Measurements from ENCODE around the gene ADPRHL1.

Gene ADPRHL1

GRCh38 chr13:113367771-113368170 lies 85.5 kb downstream of the ADPRHL1 start:
- in situ Hi-C loops (cut with HindIII; ENCODE audit: low sequenced_read_pairs), result no loop called here

GRCh38 chr13:113367020-113367560 lies 86.2 kb downstream of the ADPRHL1 start:
- in situ Hi-C loops (cut with HindIII; ENCODE audit: low sequenced_read_pairs), result no loop called here
- no peak overlapping the region for H3K4me3 ChIP-seq (ENCODE audit: low read depth, low read length)
- no peak for DNase-seq (ENCODE audit: low read depth)
- no peak for TF ChIP-seq CTCF (IDR thresholded peaks at IDR 0.05; ENCODE audit: low read depth, low read length, missing control alignments)

More at GRCh38 chr13:113367771-113368170, 85.5 kb downstream of the ADPRHL1 start:
- DNase-seq (ENCODE audit: low read depth), result no peak
- no peak for TF ChIP-seq CTCF (IDR thresholded peaks at IDR 0.05; ENCODE audit: low read depth, low read length, missing control alignments)
- H3K4me3 ChIP-seq (ENCODE audit: low read depth, low read length), result no peak overlapping the region

GRCh38 chr13:113365971-113366588 lies 87.2 kb downstream of the ADPRHL1 start:
- in situ Hi-C loops (cut with HindIII; ENCODE audit: low sequenced_read_pairs), result no loop called here
- H3K4me3 ChIP-seq (ENCODE audit: low read depth, low read length), result no peak overlapping the region
- no peak for TF ChIP-seq CTCF (IDR thresholded peaks at IDR 0.05; ENCODE audit: low read depth, low read length, missing control alignments)
- DNase-seq (ENCODE audit: low read depth), result no peak

GRCh38 chr13:113365583-113365970 lies 87.7 kb downstream of the ADPRHL1 start:
- in situ Hi-C loops (cut with HindIII; ENCODE audit: low sequenced_read_pairs), result no loop called here
- no peak for TF ChIP-seq CTCF (IDR thresholded peaks at IDR 0.05; ENCODE audit: low read depth, low read length, missing control alignments)
- no peak for DNase-seq (ENCODE audit: low read depth)
- H3K4me3 ChIP-seq (ENCODE audit: low read depth, low read length), result no peak overlapping the region

- TF ChIP-seq CTCF (IDR thresholded peaks at IDR 0.05; ENCODE audit: low read depth, low read length, missing control alignments), result no peak
- in situ Hi-C loops (cut with HindIII; ENCODE audit: low sequenced_read_pairs), result no loop called here
- DNase-seq (ENCODE audit: low read depth), result no peak
- peak overlapping the region; percentile 36 for H3K4me3 ChIP-seq (ENCODE audit: low read depth, low read length)
Observed at GRCh38 chr13:113364901-113365582, 88.2 kb downstream of the ADPRHL1 start.

GRCh38 chr13:113364311-113364889 lies 88.9 kb downstream of the ADPRHL1 start:
- TF ChIP-seq CTCF (IDR thresholded peaks at IDR 0.05; ENCODE audit: low read depth, low read length, missing control alignments), result no peak
- in situ Hi-C loops (cut with HindIII; ENCODE audit: low sequenced_read_pairs), result no loop called here
- no peak for DNase-seq (ENCODE audit: low read depth)
- H3K4me3 ChIP-seq (ENCODE audit: low read depth, low read length), result peak overlapping the region; percentile 36

Data from astrocyte of the cerebellum (primary cell).